Osteoblast (primary cell): ENCODE results near the gene ANKRD65. TPM values are rescaled to one million over a fixed set of nuclear protein-coding genes. Genes with fewer than 3 reads are reported as not detected.
"Not testable (repeated sequence)": the region's sequence is repeated elsewhere in the genome, so short reads cannot be mapped to it uniquely, and the experiment has no call there.

Experiments
- DNase-seq: peaks from one replicate; pipeline ENCODE4 v3.0.0; 2011; ENCODE audit warnings: low spot score, mixed read lengths; ENCODE audit not compliant: insufficient read length; ENCODE audit errors: missing footprints
- H2AFZ ChIP-seq: 2 replicates; pipeline ENCODE4 v1.6.0; 2011; ENCODE audit warnings: mild to moderate bottlenecking, low read length
- H3K27ac ChIP-seq: 2 replicates; pipeline ENCODE4 v1.5.1; 2011; ENCODE audit warnings: mild to moderate bottlenecking, low read depth, low read length, moderate library complexity
- H3K27me3 ChIP-seq: 2 replicates; pipeline ENCODE4 v1.6.0; 2012; ENCODE audit warnings: mild to moderate bottlenecking, control low read depth, inconsistent platforms, low read length, moderate library complexity; ENCODE audit not compliant: insufficient read depth
- H3K36me3 ChIP-seq: 2 replicates; pipeline ENCODE4 v1.5.1; 2011; ENCODE audit warnings: mild to moderate bottlenecking, low read length, control low read depth, moderate library complexity; ENCODE audit not compliant: insufficient read depth
- H3K4me1 ChIP-seq: 2 replicates; pipeline ENCODE4 v1.5.1; 2011; ENCODE audit warnings: mild to moderate bottlenecking, low read length, control low read depth, moderate library complexity; ENCODE audit not compliant: insufficient read depth
- H3K4me2 ChIP-seq: 2 replicates; pipeline ENCODE4 v1.6.0; 2011; ENCODE audit warnings: mild to moderate bottlenecking, low read length; ENCODE audit not compliant: insufficient read depth
- H3K4me3 ChIP-seq: fragments of 200-600 bp; sonication (generic); 3 replicates; pipeline ENCODE4 v1.5.1; 2012; ENCODE audit warnings: mild to moderate bottlenecking, low read length, inconsistent platforms; ENCODE audit not compliant: insufficient read depth
- H3K79me2 ChIP-seq: 2 replicates; pipeline ENCODE4 v1.6.0; 2012; ENCODE audit warnings: mild to moderate bottlenecking, low read length, control low read depth, inconsistent platforms; ENCODE audit not compliant: insufficient read depth
- H3K9me3 ChIP-seq: 2 replicates; pipeline ENCODE4 v1.5.1; 2011; ENCODE audit warnings: low read depth, low read length, control low read depth
- H4K20me1 ChIP-seq: 2 replicates; pipeline ENCODE4 v1.6.0; 2012; ENCODE audit warnings: mild to moderate bottlenecking, low read length, control low read depth; ENCODE audit not compliant: insufficient read depth
- CTCF ChIP-seq: IDR thresholded peaks from 2 replicates; pipeline ENCODE4 v1.5.1; 2011; ENCODE audit warnings: mild to moderate bottlenecking, low read depth, low read length, moderate library complexity; ENCODE audit errors: extremely low read depth
- total RNA-seq: library from RNA; depleted of rRNA; stranded (reverse); fragments of >200 nt; gene quantifications from 2 replicates; pipeline ENCODE4 v1.2.3, GENCODE V29; 2012

The ANKRD65 gene
- total RNA-seq, 1 donor = 1.8 TPM

- no peak overlapping the region for H3K4me2 ChIP-seq
- DNase-seq = peak; percentile 71
- H3K27ac ChIP-seq = no peak overlapping the region
- no peaks in the 10 kb centered on the region for H3K4me1 ChIP-seq
- H3K4me3 ChIP-seq = peak overlapping the region; percentile 33
- peak overlapping the region; percentile 82 for H2AFZ ChIP-seq
- no peaks in the 10 kb centered on the region for H3K9me3 ChIP-seq
- no peaks in the 10 kb centered on the region for H4K20me1 ChIP-seq
- no peaks in the 10 kb centered on the region for H3K79me2 ChIP-seq
- no peaks in the 10 kb centered on the region for H3K36me3 ChIP-seq
- H3K27me3 ChIP-seq = no peaks in the 10 kb centered on the region
- TF ChIP-seq CTCF = no peak
These were observed 40.7 kb upstream of the ANKRD65 start for GRCh38 chr1:1461721-1462317.

- no peaks in the 10 kb centered on the region for H3K36me3 ChIP-seq
- H3K79me2 ChIP-seq = no peaks in the 10 kb centered on the region
- H3K4me2 ChIP-seq = no peak overlapping the region
- H3K4me3 ChIP-seq = no peak overlapping the region
- no peaks in the 10 kb centered on the region for H3K27me3 ChIP-seq
- no peaks in the 10 kb centered on the region for H3K9me3 ChIP-seq
- peak; percentile 79 for DNase-seq
- no peak for TF ChIP-seq CTCF
- H3K4me1 ChIP-seq = no peaks in the 10 kb centered on the region
- no peaks in the 10 kb centered on the region for H4K20me1 ChIP-seq
- H3K27ac ChIP-seq = no peak overlapping the region
- no peak overlapping the region for H2AFZ ChIP-seq
These were observed 39.6 kb upstream of the ANKRD65 start for GRCh38 chr1:1460540-1461130.

DNA sequence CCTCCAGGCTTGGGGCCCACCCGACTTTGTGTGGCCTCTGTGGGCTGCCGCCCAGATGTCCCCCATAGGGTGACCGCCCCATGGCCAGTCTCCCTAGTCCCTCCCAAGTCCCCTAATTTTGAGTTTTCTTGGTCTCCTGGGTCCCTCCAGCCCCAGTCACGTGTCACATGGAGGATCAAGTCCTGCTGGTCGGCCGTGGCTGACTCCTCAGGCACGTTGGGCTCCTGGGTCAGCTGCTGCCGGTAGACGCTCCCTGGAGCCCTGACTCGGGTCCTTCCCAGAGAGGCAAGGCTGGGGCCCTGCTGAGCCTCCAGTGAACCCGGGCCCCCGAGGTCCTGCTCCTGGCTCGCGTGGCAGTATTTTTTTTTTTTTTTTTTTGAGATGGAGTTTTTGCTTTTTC, 38.6 kb upstream of the ANKRD65 start:
- H3K79me2 ChIP-seq, H3K4me3 ChIP-seq, H3K36me3 ChIP-seq, DNase-seq, H4K20me1 ChIP-seq, H3K27ac ChIP-seq, H2AFZ ChIP-seq, H3K4me1 ChIP-seq, H3K4me2 ChIP-seq, H3K27me3 ChIP-seq, H3K9me3 ChIP-seq: not testable (repeated sequence)

- not testable (repeated sequence) for H3K9me3 ChIP-seq, H3K27me3 ChIP-seq, H3K79me2 ChIP-seq, H2AFZ ChIP-seq, H3K4me3 ChIP-seq, H3K4me1 ChIP-seq, DNase-seq, H3K4me2 ChIP-seq, H3K27ac ChIP-seq, H3K36me3 ChIP-seq, H4K20me1 ChIP-seq
These were observed 38.1 kb upstream of the ANKRD65 start for GRCh38 chr1:1459156-1459555.

DNA sequence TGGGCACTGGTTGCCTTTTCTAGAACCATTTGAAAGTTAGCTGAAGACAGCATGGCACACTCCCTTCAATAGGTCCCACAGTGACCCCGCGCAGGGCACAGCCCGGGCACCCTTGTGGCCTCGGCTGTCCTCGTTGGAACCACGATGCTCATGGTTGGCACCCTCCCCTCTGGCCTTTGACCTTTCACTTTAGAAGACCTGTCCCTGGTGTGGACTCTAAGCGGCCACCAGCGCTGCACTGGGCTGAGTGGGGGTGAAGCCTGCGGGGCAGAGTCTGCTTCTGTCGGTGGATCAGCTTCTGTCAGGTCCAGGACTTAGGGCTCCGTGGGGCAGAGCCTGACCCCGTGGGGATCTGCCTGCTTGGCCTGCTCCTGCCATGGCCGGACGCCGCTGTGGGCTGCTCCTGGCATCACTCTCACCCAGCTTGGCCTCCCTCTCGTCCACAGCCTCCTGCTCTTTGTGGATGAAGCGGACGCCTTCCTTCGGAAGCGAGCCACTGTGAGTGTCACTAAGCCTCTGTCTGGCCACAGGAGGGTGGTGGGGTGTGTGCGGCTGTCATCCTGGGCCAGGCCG, 35.7 kb upstream of the ANKRD65 start:
- H3K79me2 ChIP-seq, H3K4me3 ChIP-seq, H3K36me3 ChIP-seq, H3K4me1 ChIP-seq, H3K27ac ChIP-seq, H3K9me3 ChIP-seq, H4K20me1 ChIP-seq, H3K27me3 ChIP-seq, H2AFZ ChIP-seq, H3K4me2 ChIP-seq: not testable (repeated sequence)
- DNase-seq = peak; percentile 21

- H3K79me2 ChIP-seq, H3K4me1 ChIP-seq, DNase-seq, H3K4me3 ChIP-seq, H3K4me2 ChIP-seq, H3K36me3 ChIP-seq, H3K27ac ChIP-seq, H3K27me3 ChIP-seq, H3K9me3 ChIP-seq, H2AFZ ChIP-seq, H4K20me1 ChIP-seq: not testable (repeated sequence)
These were observed 34.9 kb upstream of the ANKRD65 start for GRCh38 chr1:1455934-1456333.
